Esophagus muscularis mucosa (tissue), 4 donors: Measurements from ENCODE around the gene GPR132. TPM values are rescaled to one million over a fixed set of nuclear protein-coding genes. Genes with fewer than 3 reads are reported as not detected.
"Not testable (repeated sequence)": the region's sequence is repeated elsewhere in the genome, so short reads cannot be mapped to it uniquely, and the experiment has no call there.

Source experiments
- DNase-seq: peaks from one replicate; pipeline ENCODE4 v3.0.0-alpha.2; 2017; ENCODE audit errors: extremely low spot score
- H3K27ac ChIP-seq, 4 donors: fragments of 200-600 bp; sonication (generic); replicated peaks in 1 of 4; 1 replicate in 3 of 4; 2 replicates in 1 of 4; pipeline ENCODE4 v1.5.1; 2016 to 2019; ENCODE audit warnings: mild to moderate bottlenecking in 1 of 4
- H3K27me3 ChIP-seq, 4 donors: fragments of 200-600 bp; sonication (generic); one replicate each; pipeline versions ENCODE4 v1.5.1 to v1.6.0; 2016 to 2019
- H3K36me3 ChIP-seq, 4 donors: fragments of 200-600 bp; sonication (generic); one replicate each; pipeline ENCODE4 v1.5.1; 2016 to 2019
- H3K4me1 ChIP-seq, 4 donors: fragments of 200-600 bp; sonication (generic); one replicate each; pipeline ENCODE4 v1.5.1; 2016 to 2019
- H3K4me3 ChIP-seq, 4 donors: fragments of 200-600 bp; sonication (generic); 1 replicate in 2 of 4; 2 replicates in 2 of 4; pipeline ENCODE4 v1.5.1; 2016 to 2019; ENCODE audit warnings: mild to moderate bottlenecking in 4 of 4, moderate library complexity in 1 of 4
- H3K9me3 ChIP-seq, 4 donors: fragments of 200-600 bp; sonication (generic); 1 replicate in 3 of 4; 2 replicates in 1 of 4; pipeline ENCODE4 v1.5.1; 2016 to 2019
- EP300 ChIP-seq: sonication (generic); formaldehyde crosslinking; IDR thresholded peaks from one replicate; pipeline ENCODE4 v1.6.1; 2017; ENCODE audit warnings: antibody characterized with exemption
- POLR2A ChIP-seq: fragments of 450-650 bp; IDR thresholded peaks from one replicate; pipeline ENCODE4 v1.6.1; 2017; ENCODE audit warnings: antibody characterized with exemption, moderate library complexity, mild to moderate bottlenecking, low read depth
- POLR2AphosphoS5 ChIP-seq, 2 donors: sonication (generic); formaldehyde crosslinking; IDR thresholded peaks; one replicate each; pipeline ENCODE4 v1.6.1; 2017; ENCODE audit warnings: antibody characterized with exemption in 2 of 2
- WGBS: methylation state at CpG from one replicate; pipeline ENCODE4 v1.1.5; 2018; 5-methylcytosine and 5-hydroxymethylcytosine counted together
- intact Hi-C: fragments of 100-400 bp; cut with DNase I; formaldehyde crosslinking; loops from one replicate; pipeline ENCODE4 v1.15.1; 2023
- total RNA-seq, 4 donors: library from RNA; depleted of rRNA; stranded (reverse); fragments of >200 nt; gene quantifications; one replicate each; pipeline versions ENCODE4 v1.1.0 to v1.2.1, GENCODE V29; 2016
- TF ChIP-seq, protein P1 (sequence below), 3 experiments: fragments of 200-600 bp in 2 of 3; fragments of 450-650 bp in 1 of 3; sonication (generic) in 2 of 3; IDR thresholded peaks; one replicate each; pipeline ENCODE4 v1.5.1; 2017 to 2019; ENCODE audit warnings: antibody characterized with exemption in 3 of 3, mild to moderate bottlenecking in 2 of 3, moderate library complexity in 1 of 3

Gene GPR132
- total RNA-seq, 4 donors from 2014 or later = 1.2 to 8.0 (median 2.1) TPM

DNA sequence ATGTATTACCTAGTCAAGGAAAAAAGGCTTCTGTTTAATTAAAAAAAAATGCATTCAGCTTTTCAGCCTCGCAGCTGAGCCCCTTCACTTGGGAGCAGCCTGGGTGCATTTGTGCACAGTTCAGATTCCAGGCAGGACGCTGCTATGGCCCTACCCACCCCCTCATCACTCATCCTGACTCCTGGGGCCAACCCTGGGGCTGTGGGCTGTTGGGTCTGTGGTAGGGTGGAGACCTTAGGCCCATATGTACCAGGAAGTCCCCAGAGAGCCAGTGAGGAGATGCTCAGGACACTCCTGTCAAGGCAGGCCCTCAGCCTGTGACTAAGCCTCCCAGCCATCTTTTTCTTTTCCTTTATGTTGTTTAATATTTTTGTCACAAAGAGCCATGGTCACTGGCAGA is 35.0 kb downstream of the GPR132 start:
- Histone ChIP-seq H3K4me1 (no peaks in the 10 kb centered on the region), H3K9me3 (no peaks in the 10 kb centered on the region), H3K4me3 (no peak overlapping the region), H3K36me3 (no peaks in the 10 kb centered on the region), H3K27me3 (peaks cover 0 to 24% (median 0%) of the 10 kb centered on the region in 4 donors), H3K27ac (no peak overlapping the region)
- 87% methylated on average over 2 of the region's 2 CpGs for WGBS
- TF ChIP-seq POLR2A = no peak
- TF ChIP-seq POLR2AphosphoS5 (IDR thresholded peaks at IDR 0.05) = no peak
- no peak for TF ChIP-seq EP300
- TF ChIP-seq, protein P1, sequence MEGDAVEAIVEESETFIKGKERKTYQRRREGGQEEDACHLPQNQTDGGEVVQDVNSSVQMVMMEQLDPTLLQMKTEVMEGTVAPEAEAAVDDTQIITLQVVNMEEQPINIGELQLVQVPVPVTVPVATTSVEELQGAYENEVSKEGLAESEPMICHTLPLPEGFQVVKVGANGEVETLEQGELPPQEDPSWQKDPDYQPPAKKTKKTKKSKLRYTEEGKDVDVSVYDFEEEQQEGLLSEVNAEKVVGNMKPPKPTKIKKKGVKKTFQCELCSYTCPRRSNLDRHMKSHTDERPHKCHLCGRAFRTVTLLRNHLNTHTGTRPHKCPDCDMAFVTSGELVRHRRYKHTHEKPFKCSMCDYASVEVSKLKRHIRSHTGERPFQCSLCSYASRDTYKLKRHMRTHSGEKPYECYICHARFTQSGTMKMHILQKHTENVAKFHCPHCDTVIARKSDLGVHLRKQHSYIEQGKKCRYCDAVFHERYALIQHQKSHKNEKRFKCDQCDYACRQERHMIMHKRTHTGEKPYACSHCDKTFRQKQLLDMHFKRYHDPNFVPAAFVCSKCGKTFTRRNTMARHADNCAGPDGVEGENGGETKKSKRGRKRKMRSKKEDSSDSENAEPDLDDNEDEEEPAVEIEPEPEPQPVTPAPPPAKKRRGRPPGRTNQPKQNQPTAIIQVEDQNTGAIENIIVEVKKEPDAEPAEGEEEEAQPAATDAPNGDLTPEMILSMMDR (IDR thresholded peaks at IDR 0.05) = no peak
- no peak for DNase-seq
- intact Hi-C loops = no loop called here

GRCh38 chr14:105029402-105029801 is 35.8 kb downstream of the GPR132 start:
- Histone ChIP-seq H3K27me3 (peaks cover 0 to 20% (median 0%) of the 10 kb centered on the region in 4 donors), H3K36me3 (no peaks in the 10 kb centered on the region), H3K27ac (no peak overlapping the region), H3K9me3 (no peaks in the 10 kb centered on the region), H3K4me1 (no peaks in the 10 kb centered on the region), H3K4me3 (no peak overlapping the region)
- intact Hi-C loops = no loop called here
- WGBS = 64% methylated on average over 7 of the region's 7 CpGs
- TF ChIP-seq EP300 (no peak), POLR2A (no peak)
- TF ChIP-seq, protein P1 (IDR thresholded peaks at IDR 0.05) = no peak
- DNase-seq = no peak

GRCh38 chr14:105028251-105028927 is 36.8 kb downstream of the GPR132 start:
- H3K36me3 ChIP-seq = no peaks in the 10 kb centered on the region

GRCh38 chr14:105027718-105028117 is 37.5 kb downstream of the GPR132 start:
- H3K27ac ChIP-seq, H3K4me1 ChIP-seq, H3K36me3 ChIP-seq, DNase-seq, H3K4me3 ChIP-seq, H3K27me3 ChIP-seq, H3K9me3 ChIP-seq, intact Hi-C loops: not testable (repeated sequence)
- 89% methylated on average over 4 of the region's 4 CpGs for WGBS

More at GRCh38 chr14:105028251-105028927, 36.8 kb downstream of the GPR132 start:
- H3K4me3 ChIP-seq = no peak overlapping the region
- no peaks in the 10 kb centered on the region for H3K4me1 ChIP-seq
- 86% methylated on average over 12 of the region's 12 CpGs for WGBS
- peaks cover 0 to 10% (median 0%) of the 10 kb centered on the region in 4 donors for H3K27me3 ChIP-seq
- H3K27ac ChIP-seq = no peak overlapping the region
- no peaks in the 10 kb centered on the region for H3K9me3 ChIP-seq
- DNase-seq = no peak
- TF ChIP-seq, protein P1 (IDR thresholded peaks at IDR 0.05) = no peak
- TF ChIP-seq POLR2A (no peak), POLR2AphosphoS5 (IDR thresholded peaks at IDR 0.05) (no peak), EP300 (no peak)
- intact Hi-C loops = no loop called here

GRCh38 chr14:105026802-105027563 is 38.2 kb downstream of the GPR132 start:
- Histone ChIP-seq H3K9me3 (no peaks in the 10 kb centered on the region), H3K36me3 (no peaks in the 10 kb centered on the region), H3K27ac (no peak overlapping the region), H3K27me3 (peaks cover 0 to 9% (median 0%) of the 10 kb centered on the region in 4 donors), H3K4me1 (peaks cover 4 to 10% (median 5%) of the 10 kb centered on the region in 4 donors), H3K4me3 (no peak overlapping the region)
- WGBS = 13% methylated on average over 1 of the region's 1 CpG
- intact Hi-C loops = no loop called here
- TF ChIP-seq, protein P1 (IDR thresholded peaks at IDR 0.05) = no peak
- no peak for TF ChIP-seq POLR2AphosphoS5 (IDR thresholded peaks at IDR 0.05)
- no peak for TF ChIP-seq EP300
- TF ChIP-seq POLR2A = no peak
- DNase-seq = no peak
